IMR-90 (cell line): Measurements from ENCODE around the gene TK2. TPM values are rescaled to one million over a fixed set of nuclear protein-coding genes. Genes with fewer than 3 reads are reported as not detected.
"Not testable (repeated sequence)": the region's sequence is repeated elsewhere in the genome, so short reads cannot be mapped to it uniquely, and the experiment has no call there.

Experiments used
- ATAC-seq: fragments of 200-7000 bp; cut with Tn5 transposase; 2 replicates; pipeline ENCODE4 v1.9.1; 2020; ENCODE audit warnings: low read depth, mild to moderate bottlenecking, moderate library complexity
- BruUV-seq: library from RNA; stranded (reverse); fragments of 400-500 nt; replicated peaks from 2 replicates; lab custom pipeline; 2021; lab: Mats Ljungman, UMichigan
- CTCF ChIA-PET: fragments of 300-600 bp; formaldehyde crosslinking; extraction: SDS; loops from one replicate; lab custom pipeline; 2021; ENCODE audit warnings: antibody characterized with exemption; lab: Yijun Ruan, JAX
- POLR2A ChIA-PET: fragments of 300-600 bp; sonication (Branson Sonifier 250); formaldehyde crosslinking; loops from one replicate; lab custom pipeline; 2022; ENCODE audit warnings: antibody characterized with exemption; ENCODE audit not compliant: unreplicated experiment; lab: Charles Lee
- DNase-seq: peaks from one replicate; pipeline ENCODE4 v3.0.0; 2013
- H2AFZ ChIP-seq: replicated peaks from 2 replicates; pipeline ENCODE3; 2013; ENCODE audit warnings: low read length, mild to moderate bottlenecking; ENCODE audit not compliant: poor library complexity
- H2AK5ac ChIP-seq: 2 replicates; pipeline ENCODE4 v1.6.1; 2013; ENCODE audit warnings: low read depth, low read length, inconsistent platforms
- H2AK9ac ChIP-seq: replicated peaks from 2 replicates; pipeline ENCODE3; 2013; ENCODE audit warnings: mild to moderate bottlenecking, low read depth, low read length, moderate library complexity; ENCODE audit not compliant: poor library complexity
- H2BK120ac ChIP-seq: 2 replicates; pipeline ENCODE4 v1.6.1; 2013; ENCODE audit warnings: low read depth, low read length, inconsistent platforms
- H2BK15ac ChIP-seq: 3 replicates; pipeline ENCODE4 v1.6.1; 2013; ENCODE audit warnings: low read depth, low read length, inconsistent platforms
- H2BK20ac ChIP-seq: 2 replicates; pipeline ENCODE4 v1.6.1; 2013; ENCODE audit warnings: low read depth, mild to moderate bottlenecking, inconsistent platforms, low read length, moderate library complexity
- H2BK5ac ChIP-seq: 2 replicates; pipeline ENCODE4 v1.6.1; 2013; ENCODE audit warnings: mild to moderate bottlenecking, low read depth, low read length, inconsistent platforms; ENCODE audit not compliant: poor library complexity, severe bottlenecking
- H3K14ac ChIP-seq: replicated peaks from 2 replicates; pipeline ENCODE4 v1.6.1; 2013; ENCODE audit warnings: low read depth, low read length, inconsistent platforms
- H3K18ac ChIP-seq: 2 replicates; pipeline ENCODE4 v1.6.1; 2013; ENCODE audit warnings: low read depth, low read length, control low read depth
- H3K23ac ChIP-seq: 2 replicates; pipeline ENCODE4 v1.6.1; 2013; ENCODE audit warnings: low read depth, low read length, inconsistent platforms
- H3K27ac ChIP-seq: 2 replicates; pipeline ENCODE4 v1.5.1; 2013; ENCODE audit warnings: mild to moderate bottlenecking, control low read depth, low read length; ENCODE audit not compliant: insufficient read depth
- H3K27me3 ChIP-seq: 2 replicates; pipeline ENCODE4 v1.6.1; 2013; ENCODE audit warnings: low read length; ENCODE audit not compliant: control insufficient read depth, insufficient read depth
- H3K36me3 ChIP-seq: 2 replicates; pipeline ENCODE4 v1.6.1; 2013; ENCODE audit warnings: low read length, mixed read lengths; ENCODE audit not compliant: control insufficient read depth, insufficient read depth
- H3K4ac ChIP-seq: 2 replicates; pipeline ENCODE4 v1.6.1; 2013; ENCODE audit warnings: low read depth, low read length, inconsistent platforms
- H3K4me1 ChIP-seq: 2 replicates; pipeline ENCODE4 v1.6.1; 2013; ENCODE audit warnings: low read length, mixed read lengths; ENCODE audit not compliant: control insufficient read depth, insufficient read depth
- H3K4me2 ChIP-seq: 2 replicates; pipeline ENCODE4 v1.6.1; 2013; ENCODE audit warnings: low read depth, mild to moderate bottlenecking, control low read depth, low read length, moderate library complexity
- H3K4me3 ChIP-seq: 2 replicates; pipeline ENCODE4 v1.5.1; 2013; ENCODE audit warnings: low read depth, mild to moderate bottlenecking, control low read depth, low read length, moderate library complexity; ENCODE audit not compliant: insufficient read depth
- H3K56ac ChIP-seq: 2 replicates; pipeline ENCODE4 v1.6.1; 2013; ENCODE audit warnings: low read length, inconsistent platforms; ENCODE audit not compliant: insufficient read depth; ENCODE audit errors: extremely low read depth
- H3K79me1 ChIP-seq, 2 experiments: 2 replicates each; pipeline ENCODE4 v1.6.1; 2013; ENCODE audit warnings: low read length in 2 of 2, inconsistent platforms in 1 of 2, low read depth in 1 of 2
- H3K9ac ChIP-seq: 2 replicates; pipeline ENCODE4 v1.6.1; 2013; ENCODE audit warnings: low read depth, low read length, control low read depth
- H3K9me1 ChIP-seq: 2 replicates; pipeline ENCODE4 v1.6.1; 2013; ENCODE audit warnings: low read length, inconsistent platforms; ENCODE audit not compliant: insufficient read depth
- H3K9me3 ChIP-seq: 2 replicates; pipeline ENCODE4 v1.6.1; 2013; ENCODE audit warnings: low read length; ENCODE audit not compliant: control insufficient read depth, insufficient read depth
- H4K20me1 ChIP-seq: 2 replicates; pipeline ENCODE4 v1.6.1; 2013; ENCODE audit warnings: low read length, inconsistent platforms; ENCODE audit not compliant: insufficient read depth
- H4K5ac ChIP-seq: 2 replicates; pipeline ENCODE4 v1.6.1; 2013; ENCODE audit warnings: mild to moderate bottlenecking, low read depth, low read length, control low read depth
- H4K8ac ChIP-seq, 2 experiments: 2 replicates each; pipeline ENCODE4 v1.6.1; 2013; ENCODE audit warnings: low read depth in 2 of 2, low read length in 2 of 2, control low read depth in 1 of 2, inconsistent platforms in 1 of 2
- H4K91ac ChIP-seq: 2 replicates; pipeline ENCODE4 v1.6.1; 2013; ENCODE audit warnings: low read depth, low read length, inconsistent platforms; ENCODE audit not compliant: insufficient read depth
- RAD21 ChIP-seq: IDR thresholded peaks from 2 replicates; pipeline ENCODE4 v1.6.1; 2012; ENCODE audit warnings: low read length, improper control_type of control experiment
- WGBS, 2 experiments: methylation state at CpG; one replicate each; pipeline versions ENCODE4 v1.1.5 to v1.1.7; 2013; ENCODE audit warnings: missing lambda C conversion rate in 2 of 2; ENCODE audit not compliant: insufficient read length in 1 of 2; ENCODE audit errors: extremely low coverage in 2 of 2; 5-methylcytosine and 5-hydroxymethylcytosine counted together
- dilution Hi-C: fragments of 300-500 bp; cut with HindIII; formaldehyde crosslinking; loops from one replicate; pipeline ENCODE4 v1.14.3; 2018; ENCODE audit warnings: low sequenced_read_pairs; ENCODE audit not compliant: unreplicated experiment
- in situ Hi-C: fragments of 300-500 bp; cut with MboI; formaldehyde crosslinking; loops from 3 replicates; pipeline ENCODE4 v1.14.3; 2019; ENCODE audit warnings: low sequenced_read_pairs, inconsistent platforms, mixed read lengths
- intact Hi-C: fragments of 100-400 bp; cut with micrococcal nuclease; formaldehyde crosslinking; loops from 2 replicates; pipeline ENCODE4 v1.10.0; 2022
- polyA plus RNA-seq, 3 experiments: library from polyadenylated mRNA; depleted of rRNA; stranded (reverse); fragments of >200 nt; gene quantifications; 2 replicates each; pipeline ENCODE4 v1.2.3, GENCODE V29; 2012; ENCODE audit warnings: low replicate concordance in 1 of 3
- total RNA-seq: library from RNA; depleted of rRNA; stranded (reverse); fragments of >200 nt; gene quantifications from 2 replicates; pipeline ENCODE4 v1.2.3, GENCODE V29; 2012

The TK2 gene
- total and polyA plus RNA-seq, 2 of the 4 experiments (the other 2 are of a cell fraction): 14.7 to 16.5 TPM

- no peak for TF ChIP-seq RAD21
- H3K36me3 ChIP-seq: no peaks in the 10 kb centered on the region
- peaks cover 5% of the 10 kb centered on the region; the same call in 1 of the 2 replicates for H3K9me3 ChIP-seq
- no peaks in the 10 kb centered on the region for H4K20me1 ChIP-seq
- no peak overlapping the region for H3K56ac ChIP-seq
- H2AK9ac ChIP-seq: no peak overlapping the region
- in situ Hi-C loops: no loop called here
- H3K14ac ChIP-seq: no peak overlapping the region
- ATAC-seq: no peak
- no peak overlapping the region for H2AFZ ChIP-seq
- H3K4ac ChIP-seq: no peak overlapping the region
- no peak overlapping the region for H3K4me2 ChIP-seq
- no peak overlapping the region for H3K4me3 ChIP-seq
- no peak overlapping the region for H3K23ac ChIP-seq
- no peak overlapping the region for H4K5ac ChIP-seq
- H3K4me1 ChIP-seq: no peaks in the 10 kb centered on the region
- H3K18ac ChIP-seq: no peak overlapping the region
- H3K79me1 ChIP-seq: no peaks in the 10 kb centered on the region
- no peak overlapping the region for H2BK120ac ChIP-seq
- POLR2A ChIA-PET: no interaction called here
- dilution Hi-C loops: no loop called here
- no peak overlapping the region for H2BK5ac ChIP-seq
- no peak for DNase-seq
- no peak overlapping the region for H2BK20ac ChIP-seq
- H3K27me3 ChIP-seq: peaks cover 40% of the 10 kb centered on the region
- WGBS, 2 experiments: 87% methylated on average over 3 of the region's 5 CpGs; no CpG with 5 or more reads in 1 of the 2 experiments
- H3K9me1 ChIP-seq: no peaks in the 10 kb centered on the region
- CTCF ChIA-PET: no interaction called here
- BruUV-seq: no TSS peak
- no peak overlapping the region for H4K8ac ChIP-seq
- no peak overlapping the region for H4K91ac ChIP-seq
- no peak overlapping the region for H3K27ac ChIP-seq
- H3K9ac ChIP-seq: no peak overlapping the region
- H2BK15ac ChIP-seq: no peak overlapping the region
- intact Hi-C loops: no loop called here
- H2AK5ac ChIP-seq: no peak overlapping the region
Observed at GRCh38 chr16:66467611-66468010, 82.3 kb downstream of the TK2 start.

GRCh38 chr16:66466636-66467035 is 83.3 kb downstream of the TK2 start:
- ATAC-seq, H3K9ac ChIP-seq, H3K23ac ChIP-seq, H2AK9ac ChIP-seq, dilution Hi-C loops, CTCF ChIA-PET, H3K18ac ChIP-seq, H3K56ac ChIP-seq, H4K5ac ChIP-seq, POLR2A ChIA-PET, H3K9me3 ChIP-seq, H3K4me2 ChIP-seq, DNase-seq, H2BK20ac ChIP-seq, H3K36me3 ChIP-seq, BruUV-seq, H4K91ac ChIP-seq, H2AFZ ChIP-seq, H3K4ac ChIP-seq, H3K4me1 ChIP-seq, H3K79me1 ChIP-seq, H2BK15ac ChIP-seq, H4K8ac ChIP-seq, H3K14ac ChIP-seq, in situ Hi-C loops, H3K9me1 ChIP-seq, H2AK5ac ChIP-seq, H2BK120ac ChIP-seq, H4K20me1 ChIP-seq, H2BK5ac ChIP-seq, H3K4me3 ChIP-seq, intact Hi-C loops, H3K27ac ChIP-seq: not testable (repeated sequence)
- peaks cover 41% of the 10 kb centered on the region for H3K27me3 ChIP-seq
- no CpG with 5 or more reads among the region's 6 CpGs for WGBS, 2 experiments
